SK-N-SH (cell line): ENCODE data around the gene CD6. TPM values are rescaled to one million over a fixed set of nuclear protein-coding genes. Genes with fewer than 3 reads are reported as not detected.

Source experiments
- CTCF ChIA-PET: fragments of 300-600, 350-600 bp; formaldehyde crosslinking; extraction: SDS; loops from one replicate; lab custom pipeline; 2021; lab: Yijun Ruan, JAX
- POLR2A ChIA-PET: fragments of 350-600 bp; sonication (Branson Sonifier 250); formaldehyde crosslinking; extraction: SDS; loops from one replicate; lab custom pipeline; 2020; ENCODE audit warnings: antibody characterized with exemption, inconsistent platforms; lab: Yijun Ruan, JAX
- DNase-seq: peaks from one replicate; pipeline ENCODE4 v3.0.0; 2012
- H2AFZ ChIP-seq: fragments of 200-600 bp; sonication (generic); 2 replicates; pipeline ENCODE4 v1.8.1; 2016; ENCODE audit warnings: antibody characterized with exemption, mild to moderate bottlenecking, low read depth
- H3F3A ChIP-seq: fragments of 200-600 bp; sonication (generic); replicated peaks from 2 replicates; pipeline ENCODE3; 2016; ENCODE audit warnings: antibody characterized with exemption, mild to moderate bottlenecking; ENCODE audit not compliant: insufficient read depth
- H3K27ac ChIP-seq, 2 experiments: fragments of 200-500 bp in 1 of 2; fragments of 200-600 bp in 1 of 2; sonication (Bioruptor generic) in 1 of 2; sonication (generic), shearing (Covaris generic) in 1 of 2; 2 replicates each; pipeline versions ENCODE4 v1.5.1 to v1.6.1; 2014 to 2016; ENCODE audit warnings: low read depth in 2 of 2, inconsistent platforms in 1 of 2, low read length in 1 of 2, mild to moderate bottlenecking in 1 of 2, mixed read lengths in 1 of 2
- H3K27me3 ChIP-seq: fragments of 200-600 bp; sonication (generic), shearing (Covaris generic); 2 replicates; pipeline ENCODE4 v1.6.1; 2016; ENCODE audit warnings: mixed run types; ENCODE audit not compliant: insufficient read depth
- H3K36me3 ChIP-seq, 2 experiments: fragments of 200-500 bp in 1 of 2; fragments of 200-600 bp in 1 of 2; sonication (Bioruptor generic) in 1 of 2; sonication (generic) in 1 of 2; replicated peaks in 1 of 2; 2 replicates each; pipeline versions ENCODE3 to v1.5.1; 2014 to 2016; ENCODE audit warnings: low read length in 1 of 2, mild to moderate bottlenecking in 1 of 2; ENCODE audit not compliant: insufficient read depth in 2 of 2, control insufficient read depth in 1 of 2
- H3K4me1 ChIP-seq, 2 experiments: fragments of 200-500 bp in 1 of 2; fragments of 200-600 bp in 1 of 2; sonication (Bioruptor generic) in 1 of 2; sonication (generic), shearing (Covaris generic) in 1 of 2; 2 replicates each; pipeline versions ENCODE4 v1.5.1 to v1.6.1; 2014 to 2016; ENCODE audit warnings: low read depth in 1 of 2, low read length in 1 of 2, mixed run types in 1 of 2; ENCODE audit not compliant: insufficient read depth in 2 of 2, control insufficient read depth in 1 of 2
- H3K4me2 ChIP-seq: fragments of 200-600 bp; sonication (generic), shearing (Covaris generic); 2 replicates; pipeline ENCODE4 v1.6.1; 2017; ENCODE audit warnings: mixed run types
- H3K4me3 ChIP-seq, 2 experiments: fragments of 200-500 bp in 1 of 2; fragments of 200-600 bp in 1 of 2; sonication (Bioruptor generic) in 1 of 2; sonication (generic), shearing (Covaris generic) in 1 of 2; 2 replicates each; pipeline versions ENCODE4 v1.5.1 to v1.8.1; 2014 to 2016; ENCODE audit warnings: low read depth in 2 of 2, inconsistent platforms in 1 of 2, low read length in 1 of 2, mild to moderate bottlenecking in 1 of 2, mixed read lengths in 1 of 2, moderate library complexity in 1 of 2
- H3K79me2 ChIP-seq: fragments of 200-600 bp; sonication (generic); 2 replicates; pipeline ENCODE4 v1.8.1; 2017; ENCODE audit warnings: mild to moderate bottlenecking; ENCODE audit not compliant: insufficient read depth
- H3K9ac ChIP-seq: fragments of 200-600 bp; sonication (generic); 2 replicates; pipeline ENCODE4 v1.6.1; 2017; ENCODE audit warnings: mixed run types
- H3K9me2 ChIP-seq: fragments of 200-600 bp; sonication (generic); 2 replicates; pipeline ENCODE4 v1.6.1; 2017; ENCODE audit warnings: mixed run types
- H3K9me3 ChIP-seq: fragments of 200-600 bp; sonication (generic); 2 replicates; pipeline ENCODE4 v1.6.1; 2017; ENCODE audit warnings: mixed run types, mild to moderate bottlenecking, moderate library complexity
- H4K20me1 ChIP-seq: fragments of 200-600 bp; sonication (generic); 2 replicates; pipeline ENCODE4 v1.6.1; 2017; ENCODE audit warnings: mild to moderate bottlenecking, mixed run types; ENCODE audit not compliant: insufficient read depth
- CHD2 ChIP-seq: fragments of 150-350 bp; IDR thresholded peaks from 2 replicates; pipeline ENCODE4 v1.6.1; 2018; ENCODE audit warnings: low read length; ENCODE audit not compliant: partially characterized antibody
- CTCF ChIP-seq: fragments of 200-600 bp; sonication (generic); IDR thresholded peaks from 2 replicates; pipeline ENCODE4 v1.6.1; 2017; ENCODE audit warnings: antibody characterized with exemption, mild to moderate bottlenecking, moderate library complexity
- EP300 ChIP-seq, 2 experiments: IDR thresholded peaks; 2 replicates each; pipeline versions ENCODE4 v1.4.0 to v1.6.1; 2012; ENCODE audit warnings: borderline replicate concordance in 1 of 2, low read depth in 1 of 2, low read length in 1 of 2
- EZH2phosphoT487 ChIP-seq: fragments of 200-600 bp; sonication (generic); IDR thresholded peaks from 2 replicates; pipeline ENCODE4 v1.6.1; 2017; ENCODE audit warnings: low read depth, mixed run types, mild to moderate bottlenecking, antibody characterized with exemption, moderate library complexity, borderline replicate concordance
- FOSL2 ChIP-seq: IDR thresholded peaks from 2 replicates; pipeline ENCODE4 v1.4.0; 2012; ENCODE audit warnings: low read depth, mild to moderate bottlenecking, moderate library complexity, borderline replicate concordance
- FOXJ3 ChIP-seq: sonication (generic); formaldehyde crosslinking; IDR thresholded peaks from 2 replicates; pipeline ENCODE4 v1.5.1; 2020; ENCODE audit warnings: mild to moderate bottlenecking, missing genetic modification reagents
- GATA2 ChIP-seq: sonication (generic); formaldehyde crosslinking; IDR thresholded peaks from 2 replicates; pipeline ENCODE4 v1.5.0; 2020; ENCODE audit warnings: mild to moderate bottlenecking, missing genetic modification reagents
- JUND ChIP-seq: IDR thresholded peaks from 2 replicates; pipeline ENCODE4 v1.4.0; 2012
- MAX ChIP-seq: IDR thresholded peaks from 2 replicates; pipeline ENCODE4 v1.4.0; 2012; ENCODE audit warnings: low read depth
- NFIC ChIP-seq: IDR thresholded peaks from 2 replicates; pipeline ENCODE4 v1.4.0; 2012; ENCODE audit warnings: borderline replicate concordance
- NRF1 ChIP-seq: IDR thresholded peaks from 2 replicates; pipeline ENCODE4 v1.6.1; 2012; ENCODE audit warnings: low read depth, mild to moderate bottlenecking, low read length
- PBX3 ChIP-seq: IDR thresholded peaks from 2 replicates; pipeline ENCODE4; 2012
- RCOR1 ChIP-seq: fragments of 150-350 bp; IDR thresholded peaks from 2 replicates; pipeline ENCODE4 v1.6.1; 2017; ENCODE audit warnings: antibody characterized with exemption, low read length
- SMC3 ChIP-seq: IDR thresholded peaks from 2 replicates; pipeline ENCODE4 v1.6.1; 2012; ENCODE audit warnings: low read depth, low read length, improper control_type of control experiment
- TCF12 ChIP-seq: IDR thresholded peaks from 2 replicates; pipeline ENCODE4 v1.4.0; 2012
- TEAD4 ChIP-seq: IDR thresholded peaks from 2 replicates; pipeline ENCODE4 v1.4.0; 2012; ENCODE audit warnings: mild to moderate bottlenecking, borderline replicate concordance; ENCODE audit not compliant: insufficient read depth
- USF1 ChIP-seq: IDR thresholded peaks from 2 replicates; pipeline ENCODE4 v1.4.0; 2012; ENCODE audit warnings: low read depth, borderline replicate concordance
- USF2 ChIP-seq: fragments of 150-350 bp; IDR thresholded peaks from 2 replicates; pipeline ENCODE4 v1.6.1; 2017; ENCODE audit warnings: antibody characterized with exemption, low read length, low read depth, borderline replicate concordance
- ZBTB33 ChIP-seq: IDR thresholded peaks from 2 replicates; pipeline ENCODE4 v1.4.0; 2012; ENCODE audit warnings: low read depth, borderline replicate concordance
- WGBS: methylation state at CpG from one replicate; pipeline ENCODE4 v1.1.6; 2017; ENCODE audit warnings: low lambda C conversion rate; 5-methylcytosine and 5-hydroxymethylcytosine counted together
- polyA plus RNA-seq, 3 experiments: library from polyadenylated mRNA; depleted of rRNA; stranded (reverse); fragments of >200 nt; gene quantifications; 2 replicates each; pipeline ENCODE4 v1.2.3, GENCODE V29; 2012

The CD6 gene
- polyA plus RNA-seq, 1 of the 3 experiments (the other 2 are of a cell fraction), result not detected

GRCh38 chr11:61066645-61067044 is 95.2 kb downstream of the CD6 start:
- Histone ChIP-seq H4K20me1 (no peaks in the 10 kb centered on the region), H3F3A (no peaks in the 10 kb centered on the region), H3K79me2 (no peaks in the 10 kb centered on the region), H3K9ac (no peak overlapping the region), H3K4me3 (no peak overlapping the region), H3K4me1 (peaks cover 0 to 2% of the 10 kb centered on the region in 2 experiments; a peak in 1 of 4 replicates), H3K36me3 (no peaks in the 10 kb centered on the region), H3K27me3 (no peaks in the 10 kb centered on the region), H3K9me2 (no peaks in the 10 kb centered on the region), H2AFZ (no peak overlapping the region), H3K4me2 (no peak overlapping the region), H3K27ac (no peak overlapping the region), H3K9me3 (no peaks in the 10 kb centered on the region)
- 63% methylated on average over 7 of the region's 8 CpGs for WGBS
- ChIA-PET CTCF (interaction anchor here (0.6 kb wide), 1 partner anchor 92 kb away, joined by 3 read pairs; no protein-coding TSS in a partner anchor), POLR2A (no interaction called here)
- no peak for TF ChIP-seq USF1
- TF ChIP-seq CTCF, result no peak
- no peak for TF ChIP-seq TEAD4
- no peak for TF ChIP-seq GATA2
- TF ChIP-seq CHD2, result no peak
- TF ChIP-seq USF2, result no peak
- no peak for TF ChIP-seq TCF12
- TF ChIP-seq JUND, result no peak
- no peak for TF ChIP-seq FOSL2
- TF ChIP-seq PBX3, result no peak
- TF ChIP-seq ZBTB33, result no peak
- no peak for TF ChIP-seq MAX
- TF ChIP-seq NRF1, result no peak
- TF ChIP-seq FOXJ3 (CRISPR knock-in tag), result no peak
- TF ChIP-seq SMC3, result no peak
- TF ChIP-seq EP300 (IDR thresholded peaks at IDR 0.05; ENCODE audit: borderline replicate concordance in 1 of 2, low read depth in 1 of 2, low read length in 1 of 2), result no peak
- no peak for TF ChIP-seq NFIC
- no peak for TF ChIP-seq EZH2phosphoT487
- no peak for TF ChIP-seq RCOR1
- no peak for DNase-seq
